Measurements from ENCODE around the gene TMEM91.

Gene TMEM91

GRCh38 chr19:41409288-41409687, 33.0 kb downstream of the TMEM91 start:
- no peak for DNase-seq (ENCODE audit: low read depth in 2 of 2, low spot score in 1 of 2)

GRCh38 chr19:41410336-41411054, 34.2 kb downstream of the TMEM91 start:
- no peak for DNase-seq (ENCODE audit: low read depth in 2 of 2, low spot score in 1 of 2)

- no peak for DNase-seq (ENCODE audit: low read depth in 2 of 2, low spot score in 1 of 2)
Measured at GRCh38 chr19:41411100-41411967, 35.0 kb downstream of the TMEM91 start.

GRCh38 chr19:41411968-41412265, 35.6 kb downstream of the TMEM91 start:
- no peak for DNase-seq (ENCODE audit: low read depth in 2 of 2, low spot score in 1 of 2)

GRCh38 chr19:41412953-41413352, 36.6 kb downstream of the TMEM91 start:
- no peak for DNase-seq (ENCODE audit: low read depth in 2 of 2, low spot score in 1 of 2)

GRCh38 chr19:41413947-41414346, 37.6 kb downstream of the TMEM91 start:
- DNase-seq (ENCODE audit: low read depth in 2 of 2, low spot score in 1 of 2) = no peak

GRCh38 chr19:41414461-41414860, 38.1 kb downstream of the TMEM91 start:
- DNase-seq (ENCODE audit: low read depth in 2 of 2, low spot score in 1 of 2) = no peak

- no peak for DNase-seq (ENCODE audit: low read depth in 2 of 2, low spot score in 1 of 2)
Measured at GRCh38 chr19:41415154-41415571, 38.8 kb downstream of the TMEM91 start.

- no peak for DNase-seq (ENCODE audit: low read depth in 2 of 2, low spot score in 1 of 2)
Measured at GRCh38 chr19:41416194-41416674, 39.9 kb downstream of the TMEM91 start.

GRCh38 chr19:41420101-41420880, 44.0 kb downstream of the TMEM91 start:
- DNase-seq (ENCODE audit: low read depth in 2 of 2, low spot score in 1 of 2) = no peak

GRCh38 chr19:41421314-41421713, 45.0 kb downstream of the TMEM91 start:
- DNase-seq (ENCODE audit: low read depth in 2 of 2, low spot score in 1 of 2) = no peak

- DNase-seq (ENCODE audit: low read depth in 2 of 2, low spot score in 1 of 2) = no peak
Measured at GRCh38 chr19:41421973-41422372, 45.6 kb downstream of the TMEM91 start.

GRCh38 chr19:41422456-41422855, 46.1 kb downstream of the TMEM91 start:
- no peak for DNase-seq (ENCODE audit: low read depth in 2 of 2, low spot score in 1 of 2)

GRCh38 chr19:41422955-41423354, 46.6 kb downstream of the TMEM91 start:
- no peak for DNase-seq (ENCODE audit: low read depth in 2 of 2, low spot score in 1 of 2)

- no peak for DNase-seq (ENCODE audit: low read depth in 2 of 2, low spot score in 1 of 2)
Measured at GRCh38 chr19:41424335-41425173, 48.2 kb downstream of the TMEM91 start.

GRCh38 chr19:41425174-41426115, 49.1 kb downstream of the TMEM91 start:
- no peak for DNase-seq (ENCODE audit: low read depth in 2 of 2, low spot score in 1 of 2)

GRCh38 chr19:41426116-41426841, 49.9 kb downstream of the TMEM91 start:
- no peak for DNase-seq (ENCODE audit: low read depth in 2 of 2, low spot score in 1 of 2)

GRCh38 chr19:41426952-41427646, 50.8 kb downstream of the TMEM91 start, which contains the start of gene B3GNT8:
Gene B3GNT8 (minus strand): TSS chr19:41427374. CDS start chr19:41426778, 596 bp downstream.
- DNase-seq (ENCODE audit: low read depth in 2 of 2, low spot score in 1 of 2) = no peak
